CD4-positive, alpha-beta T cell treated with Interleukin-4 for 1 hour (primary cell): ENCODE results near the gene IGSF8.

Experiments
- DNase-seq, 2 donors: peaks; one replicate each; pipeline ENCODE4 v3.0.0-alpha.2; 2020 to 2022

The IGSF8 gene, protein sequence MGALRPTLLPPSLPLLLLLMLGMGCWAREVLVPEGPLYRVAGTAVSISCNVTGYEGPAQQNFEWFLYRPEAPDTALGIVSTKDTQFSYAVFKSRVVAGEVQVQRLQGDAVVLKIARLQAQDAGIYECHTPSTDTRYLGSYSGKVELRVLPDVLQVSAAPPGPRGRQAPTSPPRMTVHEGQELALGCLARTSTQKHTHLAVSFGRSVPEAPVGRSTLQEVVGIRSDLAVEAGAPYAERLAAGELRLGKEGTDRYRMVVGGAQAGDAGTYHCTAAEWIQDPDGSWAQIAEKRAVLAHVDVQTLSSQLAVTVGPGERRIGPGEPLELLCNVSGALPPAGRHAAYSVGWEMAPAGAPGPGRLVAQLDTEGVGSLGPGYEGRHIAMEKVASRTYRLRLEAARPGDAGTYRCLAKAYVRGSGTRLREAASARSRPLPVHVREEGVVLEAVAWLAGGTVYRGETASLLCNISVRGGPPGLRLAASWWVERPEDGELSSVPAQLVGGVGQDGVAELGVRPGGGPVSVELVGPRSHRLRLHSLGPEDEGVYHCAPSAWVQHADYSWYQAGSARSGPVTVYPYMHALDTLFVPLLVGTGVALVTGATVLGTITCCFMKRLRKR

GRCh38 chr1:160097911-160098851 lies at the start of gene IGSF8:
TSS of gene IGSF8 (minus strand) at chr1:160098619. CDS start at chr1:160098472, 147 bp downstream.
- DNase-seq, result peak; percentile 91 to 95

DNA sequence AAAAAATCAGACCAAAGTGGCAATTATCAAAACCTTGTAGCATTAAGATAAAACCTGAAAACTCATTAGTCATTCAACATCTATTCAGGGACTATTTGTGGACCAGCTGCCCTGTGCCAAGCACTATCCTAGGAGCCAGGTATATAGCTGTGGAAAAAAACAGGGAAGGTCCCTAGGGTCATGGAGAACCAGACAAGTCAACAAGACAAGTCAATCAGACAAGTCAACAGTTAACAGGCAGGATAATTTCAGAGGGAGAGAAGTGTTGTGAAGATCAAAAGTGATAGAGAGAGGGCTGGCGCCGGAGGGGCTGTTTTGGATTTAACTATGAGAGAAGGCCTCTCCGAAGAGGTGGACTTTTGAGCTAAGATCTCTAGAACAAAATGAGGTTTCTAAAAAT lies 49.7 kb upstream of the IGSF8 start:
- no peak for DNase-seq

GRCh38 chr1:160146107-160146506 lies 47.7 kb upstream of the IGSF8 start:
- DNase-seq, result no peak

- no peak for DNase-seq
These were observed 46.5 kb upstream of the IGSF8 start for GRCh38 chr1:160144921-160145320.

GRCh38 chr1:160143695-160144094 lies 45.3 kb upstream of the IGSF8 start:
- no peak for DNase-seq

- no peak for DNase-seq
These were observed 41.4 kb upstream of the IGSF8 start for GRCh38 chr1:160139840-160140239.

- DNase-seq, result no peak
These were observed 38.9 kb upstream of the IGSF8 start for GRCh38 chr1:160137216-160137862.

DNA sequence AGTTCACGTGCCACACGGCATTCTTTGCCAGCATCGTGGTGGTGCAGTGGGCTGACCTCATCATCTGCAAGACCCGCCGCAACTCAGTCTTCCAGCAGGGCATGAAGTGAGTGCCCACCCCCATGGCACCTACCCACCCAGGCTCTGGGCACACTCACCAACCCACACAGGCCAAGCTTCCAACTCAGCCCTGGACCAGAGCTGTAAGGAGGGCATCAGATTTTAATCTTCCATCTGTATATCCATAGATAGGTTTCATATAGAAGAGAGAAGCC lies 38.4 kb upstream of the IGSF8 start:
- no peak for DNase-seq

DNA sequence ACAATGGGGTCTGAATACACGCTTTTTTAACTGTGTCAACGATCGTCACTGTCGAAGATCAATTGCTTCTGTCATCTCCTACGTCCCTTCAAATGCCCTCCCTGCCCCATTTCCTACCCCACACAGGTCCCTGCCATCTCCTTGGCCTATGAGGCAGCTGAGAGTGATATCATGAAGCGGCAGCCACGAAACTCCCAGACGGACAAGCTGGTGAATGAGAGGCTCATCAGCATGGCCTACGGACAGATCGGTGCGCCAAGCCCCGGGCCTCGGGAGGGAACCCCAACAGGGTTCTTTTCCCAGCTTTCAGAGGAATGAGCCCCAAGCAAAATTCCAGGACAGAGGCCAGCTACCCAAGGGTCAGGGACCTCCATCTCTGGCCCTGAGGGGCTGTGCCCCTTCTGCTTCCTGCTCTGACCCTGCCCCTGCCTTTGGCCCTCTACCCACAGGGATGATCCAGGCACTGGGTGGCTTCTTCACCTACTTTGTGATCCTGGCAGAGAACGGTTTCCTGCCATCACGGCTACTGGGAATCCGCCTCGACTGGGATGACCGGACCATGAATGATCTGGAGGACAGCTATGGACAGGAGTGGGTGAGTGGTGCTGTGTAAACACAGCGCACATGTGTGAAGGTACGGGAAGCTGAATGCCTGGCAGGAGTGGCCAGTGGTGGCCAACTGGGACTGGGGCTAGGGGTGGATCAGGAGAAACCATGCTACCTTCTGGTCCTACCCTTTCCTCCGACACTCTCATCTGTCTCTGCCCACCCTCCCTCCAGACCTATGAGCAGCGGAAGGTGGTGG lies 37.9 kb upstream of the IGSF8 start:
- no peak for DNase-seq

- no peak for DNase-seq
These were observed 36.6 kb upstream of the IGSF8 start for GRCh38 chr1:160134791-160135572.

GRCh38 chr1:160133990-160134770 lies 35.8 kb upstream of the IGSF8 start:
- DNase-seq, result no peak

- DNase-seq, result no peak
These were observed 33.6 kb upstream of the IGSF8 start for GRCh38 chr1:160131803-160132565.

GRCh38 chr1:160130939-160131338 lies 32.5 kb upstream of the IGSF8 start:
- DNase-seq, result no peak

- DNase-seq, result no peak
These were observed 32.1 kb upstream of the IGSF8 start for GRCh38 chr1:160130486-160130885.

DNA sequence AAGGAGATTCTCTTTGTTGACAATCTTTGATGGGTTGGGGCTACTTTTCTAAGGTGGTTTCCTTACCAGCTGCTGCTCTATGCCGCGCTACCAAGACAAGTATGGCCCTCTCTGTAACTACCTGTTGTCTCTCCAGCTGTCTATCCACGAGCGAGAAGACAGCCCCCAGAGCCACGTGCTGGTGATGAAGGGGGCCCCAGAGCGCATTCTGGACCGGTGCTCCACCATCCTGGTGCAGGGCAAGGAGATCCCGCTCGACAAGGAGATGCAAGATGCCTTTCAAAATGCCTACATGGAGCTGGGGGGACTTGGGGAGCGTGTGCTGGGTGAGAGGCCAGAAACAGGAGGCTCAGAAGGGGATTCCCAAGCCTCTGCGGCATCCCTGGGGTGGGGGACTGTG lies 31.5 kb upstream of the IGSF8 start:
- DNase-seq, result no peak

DNA sequence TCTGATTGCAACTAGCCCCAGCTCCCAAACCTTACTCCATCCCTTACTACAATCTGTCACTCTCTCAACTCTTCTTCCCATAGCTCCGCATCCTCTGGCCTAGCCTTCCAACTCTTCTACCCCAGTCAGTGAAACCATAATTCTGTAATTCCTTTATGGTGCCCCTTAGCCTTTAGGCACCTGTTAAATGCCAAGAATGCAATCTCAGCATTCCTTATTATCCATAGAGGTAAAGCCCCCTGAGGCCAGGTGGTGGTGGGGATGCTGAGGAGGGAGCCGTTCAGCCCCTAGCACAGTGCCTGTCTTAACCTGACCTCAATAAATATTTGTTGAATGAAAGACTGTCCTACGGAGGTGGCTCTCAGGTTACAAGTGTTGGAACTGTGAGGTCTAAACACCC lies 31.1 kb upstream of the IGSF8 start:
- DNase-seq, result no peak

DNA sequence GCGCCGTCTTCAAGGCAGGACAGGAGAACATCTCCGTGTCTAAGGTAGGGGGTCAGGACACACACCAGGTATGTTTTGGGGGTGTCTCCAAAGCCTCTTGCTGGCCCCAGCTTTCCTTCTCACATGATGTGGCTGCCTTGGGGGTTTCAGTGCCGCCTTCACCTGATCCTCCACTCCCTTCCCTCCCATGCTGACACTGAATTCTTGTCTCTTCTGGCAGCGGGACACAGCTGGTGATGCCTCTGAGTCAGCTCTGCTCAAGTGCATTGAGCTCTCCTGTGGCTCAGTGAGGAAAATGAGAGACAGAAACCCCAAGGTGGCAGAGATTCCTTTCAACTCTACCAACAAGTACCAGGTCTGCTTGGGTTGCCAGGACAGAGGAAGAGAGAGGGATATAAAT lies 30.6 kb upstream of the IGSF8 start:
- DNase-seq, result no peak

DNA sequence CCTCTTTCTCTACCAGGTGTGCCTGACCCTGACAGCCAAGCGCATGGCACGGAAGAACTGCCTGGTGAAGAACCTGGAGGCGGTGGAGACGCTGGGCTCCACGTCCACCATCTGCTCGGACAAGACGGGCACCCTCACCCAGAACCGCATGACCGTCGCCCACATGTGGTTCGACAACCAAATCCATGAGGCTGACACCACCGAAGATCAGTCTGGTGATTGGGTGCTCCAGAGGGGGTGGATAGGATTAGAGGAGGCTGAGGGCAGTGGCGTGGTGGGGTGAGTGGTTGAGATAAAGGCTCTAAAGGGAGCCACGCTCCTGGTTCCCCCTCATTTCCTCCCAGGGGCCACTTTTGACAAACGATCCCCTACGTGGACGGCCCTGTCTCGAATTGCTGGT lies 30.2 kb upstream of the IGSF8 start:
- DNase-seq, result no peak

GRCh38 chr1:160127865-160128523 lies 29.6 kb upstream of the IGSF8 start:
- DNase-seq, result no peak
